Sigmoid colon (tissue), 7 donors: Measurements from ENCODE around the gene LUZP1. TPM values are rescaled to one million over a fixed set of nuclear protein-coding genes. Genes with fewer than 3 reads are reported as not detected.

Experiments used
- DNase-seq: peaks from one replicate; pipeline ENCODE4 v3.0.0-alpha.2; 2019
- H3K27ac ChIP-seq, 4 donors: fragments of 200-600 bp; sonication (generic); one replicate each; pipeline ENCODE4 v1.5.1; 2016 to 2019; ENCODE audit warnings: mild to moderate bottlenecking in 1 of 4
- H3K27me3 ChIP-seq, 3 donors: fragments of 200-600 bp; sonication (generic); one replicate each; pipeline ENCODE4 v1.5.1; 2019; ENCODE audit warnings: mild to moderate bottlenecking in 1 of 3
- H3K36me3 ChIP-seq, 4 donors: fragments of 200-600 bp; sonication (generic); one replicate each; pipeline ENCODE4 v1.5.1; 2016 to 2019
- H3K4me1 ChIP-seq, 4 donors: fragments of 200-600 bp; sonication (generic); one replicate each; pipeline ENCODE4 v1.5.1; 2017 to 2019
- H3K4me3 ChIP-seq, 4 donors: fragments of 200-600 bp; sonication (generic); one replicate each; pipeline ENCODE4 v1.5.1; 2017 to 2019; ENCODE audit warnings: mild to moderate bottlenecking in 2 of 4, moderate library complexity in 1 of 4
- H3K9me3 ChIP-seq, 4 donors: fragments of 200-600 bp in 3 of 4; sonication (generic) in 3 of 4; one replicate each; pipeline versions ENCODE4 v1.5.1 to v1.6.1; 2013 to 2019
- EP300 ChIP-seq, 4 donors: sonication (generic); formaldehyde crosslinking; IDR thresholded peaks; one replicate each; pipeline ENCODE4 v1.6.1; 2017; ENCODE audit warnings: antibody characterized with exemption in 4 of 4
- POLR2A ChIP-seq, 2 donors: fragments of 450-650 bp; IDR thresholded peaks; one replicate each; pipeline ENCODE4 v1.6.1; 2016; ENCODE audit warnings: antibody characterized with exemption in 2 of 2, mild to moderate bottlenecking in 2 of 2, moderate library complexity in 2 of 2
- POLR2AphosphoS5 ChIP-seq, 4 donors: sonication (generic); formaldehyde crosslinking; IDR thresholded peaks; one replicate each; pipeline ENCODE4 v1.6.1; 2017; ENCODE audit warnings: antibody characterized with exemption in 4 of 4
- WGBS, 2 donors: extraction: QIAGEN DNeasy Blood & Tissue Kit; methylation state at CpG; one replicate each; pipeline ENCODE4 v1.1.7; 2013; 5-methylcytosine and 5-hydroxymethylcytosine counted together
- intact Hi-C: fragments of 100-400 bp; cut with DNase I; formaldehyde crosslinking; loops from one replicate; pipeline ENCODE4 v1.15.1; 2023
- polyA plus RNA-seq, 3 donors: library from polyadenylated mRNA; stranded (reverse); fragments of 200-250 nt; gene quantifications; one replicate each; pipeline ENCODE4 v1.2.3, GENCODE V29; 2013
- total RNA-seq, 4 donors: library from RNA; depleted of rRNA; stranded (reverse); fragments of >200 nt; gene quantifications; one replicate each; pipeline ENCODE4 v1.1.0, GENCODE V29; 2016
- TF ChIP-seq, protein P1 (sequence below), 4 experiments: fragments of 450-650 bp in 3 of 4; fragments of 200-600 bp in 1 of 4; IDR thresholded peaks; one replicate each; pipeline ENCODE4 v1.5.1; 2016 to 2019; ENCODE audit warnings: antibody characterized with exemption in 4 of 4, mild to moderate bottlenecking in 3 of 4, moderate library complexity in 2 of 4
- donor health status: healthy with polysubstance abuse.
- donor health status: Bipolar disorder and iron deficiency.
- donor health status: healthy.

Gene LUZP1
- total and polyA plus RNA-seq, 7 donors, result 6.0 to 20.9 (median 14.0) TPM

DNA sequence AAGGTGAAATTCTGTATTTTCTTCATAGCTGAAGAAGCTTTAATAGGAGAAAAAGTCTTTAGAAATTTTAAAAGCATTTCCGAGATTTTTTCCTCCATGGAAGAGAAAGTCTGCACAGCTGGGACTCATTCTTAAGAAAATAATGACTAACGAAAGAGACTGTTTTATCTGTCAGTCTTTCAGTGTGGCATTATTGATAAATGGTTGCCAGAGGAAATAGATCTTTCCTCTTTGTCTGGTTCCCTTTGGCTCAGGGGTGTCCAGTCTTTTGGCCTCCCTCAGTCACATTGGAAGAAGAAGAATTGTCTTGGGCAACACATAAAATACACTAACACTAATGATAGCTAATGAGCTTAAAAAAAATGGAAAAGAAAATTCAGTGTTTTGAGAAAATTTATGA lies 99.5 kb downstream of the LUZP1 start:
- intact Hi-C loops, result no loop called here
- Histone ChIP-seq H3K4me3 (no peak overlapping the region), H3K36me3 (peaks cover 20 to 97% (median 35%) of the 10 kb centered on the region in 4 donors), H3K27me3 (no peaks in the 10 kb centered on the region), H3K4me1 (no peaks in the 10 kb centered on the region), H3K9me3 (no peaks in the 10 kb centered on the region), H3K27ac (no peak overlapping the region)
- WGBS, 2 donors, result 92 to 97% methylated on average over 2 of the region's 2 CpGs
- no peak for DNase-seq
- TF ChIP-seq POLR2A (IDR thresholded peaks at IDR 0.05) (no peak), POLR2AphosphoS5 (IDR thresholded peaks at IDR 0.05) (no peak), EP300 (IDR thresholded peaks at IDR 0.05) (no peak)
- TF ChIP-seq, protein P1, sequence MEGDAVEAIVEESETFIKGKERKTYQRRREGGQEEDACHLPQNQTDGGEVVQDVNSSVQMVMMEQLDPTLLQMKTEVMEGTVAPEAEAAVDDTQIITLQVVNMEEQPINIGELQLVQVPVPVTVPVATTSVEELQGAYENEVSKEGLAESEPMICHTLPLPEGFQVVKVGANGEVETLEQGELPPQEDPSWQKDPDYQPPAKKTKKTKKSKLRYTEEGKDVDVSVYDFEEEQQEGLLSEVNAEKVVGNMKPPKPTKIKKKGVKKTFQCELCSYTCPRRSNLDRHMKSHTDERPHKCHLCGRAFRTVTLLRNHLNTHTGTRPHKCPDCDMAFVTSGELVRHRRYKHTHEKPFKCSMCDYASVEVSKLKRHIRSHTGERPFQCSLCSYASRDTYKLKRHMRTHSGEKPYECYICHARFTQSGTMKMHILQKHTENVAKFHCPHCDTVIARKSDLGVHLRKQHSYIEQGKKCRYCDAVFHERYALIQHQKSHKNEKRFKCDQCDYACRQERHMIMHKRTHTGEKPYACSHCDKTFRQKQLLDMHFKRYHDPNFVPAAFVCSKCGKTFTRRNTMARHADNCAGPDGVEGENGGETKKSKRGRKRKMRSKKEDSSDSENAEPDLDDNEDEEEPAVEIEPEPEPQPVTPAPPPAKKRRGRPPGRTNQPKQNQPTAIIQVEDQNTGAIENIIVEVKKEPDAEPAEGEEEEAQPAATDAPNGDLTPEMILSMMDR (IDR thresholded peaks at IDR 0.05), result no peak

DNA sequence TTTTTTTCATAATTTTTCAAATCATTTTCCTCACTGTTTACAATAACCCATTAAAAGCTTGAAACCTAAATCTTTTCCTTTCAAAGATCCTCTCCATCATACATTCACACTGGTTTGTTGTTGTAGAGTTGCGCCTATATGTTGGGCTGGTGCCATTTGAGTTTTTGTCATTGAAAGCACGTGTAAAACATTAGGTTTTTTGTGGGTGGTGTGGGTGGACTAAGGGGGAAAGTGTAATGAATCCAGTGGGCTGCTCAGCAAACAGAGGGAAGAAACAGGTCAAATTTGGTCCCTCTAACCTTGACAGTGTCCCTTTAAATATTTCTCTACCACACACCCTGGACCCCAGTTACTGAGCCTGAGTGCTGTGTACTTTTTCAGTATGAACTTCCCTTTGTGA lies 102.6 kb downstream of the LUZP1 start:
- no peaks in the 10 kb centered on the region for H3K4me1 ChIP-seq
- TF ChIP-seq, protein P1 (IDR thresholded peaks at IDR 0.05), result no peak
- TF ChIP-seq POLR2AphosphoS5 (IDR thresholded peaks at IDR 0.05), result no peak
- TF ChIP-seq EP300 (IDR thresholded peaks at IDR 0.05), result no peak
- no peak for TF ChIP-seq POLR2A (IDR thresholded peaks at IDR 0.05)
- 86 to 92% methylated on average over 2 of the region's 2 CpGs for WGBS, 2 donors
- no peak overlapping the region for H3K27ac ChIP-seq
- H3K36me3 ChIP-seq, result peaks cover 17 to 95% (median 19%) of the 10 kb centered on the region in 4 donors
- intact Hi-C loops, result no loop called here
- H3K27me3 ChIP-seq, result no peaks in the 10 kb centered on the region
- no peak for DNase-seq
- no peaks in the 10 kb centered on the region for H3K9me3 ChIP-seq
- no peak overlapping the region for H3K4me3 ChIP-seq

DNA sequence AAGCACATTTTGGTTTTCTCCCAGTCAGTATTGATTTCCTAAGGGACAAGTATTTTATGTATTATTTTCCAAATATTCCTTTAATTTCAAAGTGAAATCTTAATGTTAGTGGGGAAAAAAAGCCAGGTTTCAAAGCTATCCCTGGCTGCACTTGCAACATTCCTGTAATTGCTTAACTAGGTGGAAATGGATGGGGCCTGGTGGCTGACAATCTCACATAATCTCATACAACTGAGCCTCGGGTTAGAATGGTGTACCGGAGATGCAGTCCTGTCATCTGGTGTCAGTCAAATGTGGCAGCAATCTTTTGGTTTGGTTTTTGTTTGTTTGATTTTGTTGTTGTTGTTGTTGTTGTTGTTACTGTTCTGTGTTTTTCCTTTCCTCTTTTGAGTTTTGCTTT lies 103.3 kb downstream of the LUZP1 start:
- TF ChIP-seq, protein P1 (IDR thresholded peaks at IDR 0.05), result no peak
- TF ChIP-seq EP300 (IDR thresholded peaks at IDR 0.05) (no peak), POLR2AphosphoS5 (IDR thresholded peaks at IDR 0.05) (no peak), POLR2A (IDR thresholded peaks at IDR 0.05) (no peak)
- Histone ChIP-seq H3K27me3 (no peaks in the 10 kb centered on the region), H3K4me3 (no peak overlapping the region), H3K4me1 (no peaks in the 10 kb centered on the region), H3K9me3 (no peaks in the 10 kb centered on the region), H3K36me3 (peaks cover 16 to 95% (median 17%) of the 10 kb centered on the region in 4 donors), H3K27ac (no peak overlapping the region)
- no peak for DNase-seq
- WGBS, 2 donors, result 92 to 93% methylated on average over 2 of the region's 2 CpGs
- intact Hi-C loops, result no loop called here

DNA sequence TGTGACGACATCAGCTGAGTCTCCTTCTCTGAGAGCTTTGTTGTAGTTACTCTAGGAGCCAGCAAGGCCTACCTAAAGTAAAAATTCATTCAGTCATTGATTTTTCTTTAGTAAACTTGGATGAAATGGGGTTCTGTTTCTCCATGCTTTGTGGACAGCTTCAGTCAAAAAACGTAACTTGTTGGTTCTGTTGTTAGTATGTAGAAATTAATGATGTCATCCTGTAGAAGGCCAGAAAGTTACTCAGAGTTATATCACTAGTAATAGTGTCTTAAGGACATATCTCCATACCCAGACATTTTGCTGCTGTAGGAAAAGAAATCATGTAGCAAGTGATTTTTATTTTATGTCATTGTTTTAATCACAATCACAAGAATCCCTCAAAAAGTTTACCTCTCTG lies 106.4 kb downstream of the LUZP1 start:
- WGBS, 2 donors, result 90 to 93% methylated on average over 2 of the region's 2 CpGs
- peaks cover 4 to 95% (median 17%) of the 10 kb centered on the region in 4 donors for H3K36me3 ChIP-seq
- no peaks in the 10 kb centered on the region for H3K9me3 ChIP-seq
- intact Hi-C loops, result no loop called here
- no peak overlapping the region for H3K4me3 ChIP-seq
- H3K4me1 ChIP-seq, result no peaks in the 10 kb centered on the region
- no peaks in the 10 kb centered on the region for H3K27me3 ChIP-seq
- DNase-seq, result no peak
- no peak overlapping the region for H3K27ac ChIP-seq
- TF ChIP-seq EP300 (IDR thresholded peaks at IDR 0.05), result no peak
- no peak for TF ChIP-seq POLR2A (IDR thresholded peaks at IDR 0.05)
- TF ChIP-seq POLR2AphosphoS5 (IDR thresholded peaks at IDR 0.05), result no peak
- TF ChIP-seq, protein P1 (IDR thresholded peaks at IDR 0.05), result no peak

DNA sequence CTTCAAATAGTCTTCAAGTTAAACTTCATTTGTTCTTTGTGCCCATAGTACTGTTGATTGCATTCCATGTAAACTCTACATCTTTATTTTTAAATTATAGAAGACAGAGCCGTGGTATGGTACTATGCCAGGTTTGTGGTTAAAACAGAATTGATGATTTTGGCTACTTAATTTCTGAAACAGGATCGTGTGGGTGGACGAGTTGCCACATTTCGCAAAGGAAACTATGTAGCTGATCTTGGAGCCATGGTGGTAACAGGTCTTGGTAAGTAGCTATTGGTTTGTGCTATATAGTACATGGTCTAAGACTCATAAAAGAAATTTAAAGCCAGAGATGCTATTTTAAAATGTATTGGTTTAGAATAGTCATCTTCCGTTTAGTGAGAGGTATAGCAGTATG lies 111.4 kb downstream of the LUZP1 start:
- DNase-seq, result no peak
- no peaks in the 10 kb centered on the region for H3K27me3 ChIP-seq
- H3K4me1 ChIP-seq, result no peaks in the 10 kb centered on the region
- intact Hi-C loops, result no loop called here
- TF ChIP-seq POLR2AphosphoS5 (IDR thresholded peaks at IDR 0.05), result no peak
- TF ChIP-seq, protein P1 (IDR thresholded peaks at IDR 0.05), result no peak
- no peak for TF ChIP-seq POLR2A (IDR thresholded peaks at IDR 0.05)
- no peak for TF ChIP-seq EP300 (IDR thresholded peaks at IDR 0.05)
- peaks cover 4 to 96% (median 18%) of the 10 kb centered on the region in 4 donors for H3K36me3 ChIP-seq
- WGBS, 2 donors, result 93% methylated on average over 5 of the region's 5 CpGs
- H3K9me3 ChIP-seq, result no peaks in the 10 kb centered on the region
- no peak overlapping the region for H3K4me3 ChIP-seq
- no peak overlapping the region for H3K27ac ChIP-seq
